ENCODE results near the gene RFXAP. TPM values are rescaled to one million over a fixed set of nuclear protein-coding genes. Genes with fewer than 3 reads are reported as not detected.

RFXAP gene
- total and polyA plus RNA-seq, 9 of the 15 experiments (the other 6 are each of a cell fraction or from before 2014, with no cell fraction given) = 2.1 to 9.7 (median 2.9) TPM

DNA sequence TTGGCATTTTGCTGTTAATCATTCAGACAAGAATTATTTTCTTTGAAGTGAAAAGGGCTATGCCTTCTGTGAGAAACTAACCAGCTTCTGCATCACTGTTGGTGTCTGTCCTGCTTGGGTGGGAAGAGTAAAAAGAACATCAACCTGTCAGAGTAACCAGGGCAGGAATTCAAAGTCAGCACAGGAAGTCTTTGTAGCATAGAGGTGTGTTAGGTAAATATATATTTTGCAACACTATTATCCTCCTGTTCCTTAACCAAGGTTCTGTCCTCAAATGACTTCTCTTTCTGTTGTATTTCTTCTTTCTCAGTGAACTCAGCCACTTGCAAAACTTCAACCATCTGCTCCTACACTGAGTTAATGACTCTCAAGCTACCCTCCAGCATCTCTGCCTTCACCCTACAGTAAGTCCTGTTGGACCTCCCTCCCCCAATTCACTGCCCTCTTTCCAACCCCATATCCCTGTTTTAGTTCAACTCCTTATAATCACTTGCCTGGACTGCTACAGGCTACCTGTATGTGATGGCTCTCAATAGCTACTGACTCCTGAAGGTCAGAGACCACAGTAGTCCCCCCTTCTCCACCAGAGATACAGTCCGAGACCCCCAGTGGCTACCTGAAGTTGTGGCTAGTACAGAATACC lies 51.1 kb downstream of the RFXAP start:
- FAIRE-seq (no peak), ATAC-seq (no peak), DNase-seq (ENCODE audit: extremely low read depth in 1 of 4, low spot score in 3 of 4) (no peak)
- Histone ChIP-seq H3K4me1 (replicated peaks in 1 of 2; ENCODE audit: control insufficient read depth in 2 of 2, insufficient read depth in 2 of 2, low read length in 2 of 2) (no peaks in the 10 kb centered on the region), H3K9me1 (ENCODE audit: control insufficient read depth, insufficient read depth, low read length) (no peaks in the 10 kb centered on the region), H3K79me2 (ENCODE audit: control insufficient read depth, insufficient read depth, low read length) (no peaks in the 10 kb centered on the region), H2AFZ (ENCODE audit: low read depth, low read length) (no peak overlapping the region), H3K36me3 (ENCODE audit: control insufficient read depth, insufficient read depth, low read length) (no peaks in the 10 kb centered on the region), H4K20me1 (replicated peaks; ENCODE audit: control insufficient read depth, insufficient read depth, low read length) (no peaks in the 10 kb centered on the region), H3K27me3 (ENCODE audit: control insufficient read depth in 2 of 2, insufficient read depth in 2 of 2, low read length in 2 of 2) (peaks cover 5 to 20% of the 10 kb centered on the region in 2 experiments; a peak in 4 of 5 replicates), H3K4me3 (no peak overlapping the region), H3K9ac (ENCODE audit: insufficient read depth in 1 of 2, low read depth in 2 of 2, low read length in 2 of 2) (no peak overlapping the region), H3K4me2 (ENCODE audit: insufficient read depth, low read length) (no peak overlapping the region), H3K27ac (ENCODE audit: extremely low read depth, low read depth, low read length) (no peak overlapping the region), H3K9me3 (replicated peaks; ENCODE audit: control insufficient read depth, insufficient read depth, low read depth, low read length) (no peaks in the 10 kb centered on the region)
- POLR2A ChIA-PET = no interaction called here
- TF ChIP-seq KDM1A (IDR thresholded peaks at IDR 0.05) (no peak), PTTG1 (tag; IDR thresholded peaks at IDR 0.05; ENCODE audit: low read depth) (no peak), NFIC (IDR thresholded peaks at IDR 0.05) (no peak), ZC3H11A (IDR thresholded peaks at IDR 0.05; ENCODE audit: low read depth, low read length) (no peak), ZNF644 (tag; IDR thresholded peaks at IDR 0.05; ENCODE audit: low read depth) (no peak), HMGXB4 (CRISPR knock-in tag; IDR thresholded peaks at IDR 0.05) (no peak), TRIM24 (IDR thresholded peaks at IDR 0.05) (no peak), ZFP30 (CRISPR knock-in tag; IDR thresholded peaks at IDR 0.05; ENCODE audit: borderline replicate concordance) (no peak), FOXK2 (conservative IDR thresholded peaks at IDR 0.05 in 1 of 2, IDR thresholded peaks at IDR 0.05 in 1 of 2; ENCODE audit: low read depth in 2 of 2) (no peak), NFATC3 (IDR thresholded peaks at IDR 0.05) (no peak)
- TF ChIP-seq, protein P1, sequence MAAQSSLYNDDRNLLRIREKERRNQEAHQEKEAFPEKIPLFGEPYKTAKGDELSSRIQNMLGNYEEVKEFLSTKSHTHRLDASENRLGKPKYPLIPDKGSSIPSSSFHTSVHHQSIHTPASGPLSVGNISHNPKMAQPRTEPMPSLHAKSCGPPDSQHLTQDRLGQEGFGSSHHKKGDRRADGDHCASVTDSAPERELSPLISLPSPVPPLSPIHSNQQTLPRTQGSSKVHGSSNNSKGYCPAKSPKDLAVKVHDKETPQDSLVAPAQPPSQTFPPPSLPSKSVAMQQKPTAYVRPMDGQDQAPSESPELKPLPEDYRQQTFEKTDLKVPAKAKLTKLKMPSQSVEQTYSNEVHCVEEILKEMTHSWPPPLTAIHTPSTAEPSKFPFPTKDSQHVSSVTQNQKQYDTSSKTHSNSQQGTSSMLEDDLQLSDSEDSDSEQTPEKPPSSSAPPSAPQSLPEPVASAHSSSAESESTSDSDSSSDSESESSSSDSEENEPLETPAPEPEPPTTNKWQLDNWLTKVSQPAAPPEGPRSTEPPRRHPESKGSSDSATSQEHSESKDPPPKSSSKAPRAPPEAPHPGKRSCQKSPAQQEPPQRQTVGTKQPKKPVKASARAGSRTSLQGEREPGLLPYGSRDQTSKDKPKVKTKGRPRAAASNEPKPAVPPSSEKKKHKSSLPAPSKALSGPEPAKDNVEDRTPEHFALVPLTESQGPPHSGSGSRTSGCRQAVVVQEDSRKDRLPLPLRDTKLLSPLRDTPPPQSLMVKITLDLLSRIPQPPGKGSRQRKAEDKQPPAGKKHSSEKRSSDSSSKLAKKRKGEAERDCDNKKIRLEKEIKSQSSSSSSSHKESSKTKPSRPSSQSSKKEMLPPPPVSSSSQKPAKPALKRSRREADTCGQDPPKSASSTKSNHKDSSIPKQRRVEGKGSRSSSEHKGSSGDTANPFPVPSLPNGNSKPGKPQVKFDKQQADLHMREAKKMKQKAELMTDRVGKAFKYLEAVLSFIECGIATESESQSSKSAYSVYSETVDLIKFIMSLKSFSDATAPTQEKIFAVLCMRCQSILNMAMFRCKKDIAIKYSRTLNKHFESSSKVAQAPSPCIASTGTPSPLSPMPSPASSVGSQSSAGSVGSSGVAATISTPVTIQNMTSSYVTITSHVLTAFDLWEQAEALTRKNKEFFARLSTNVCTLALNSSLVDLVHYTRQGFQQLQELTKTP (IDR thresholded peaks at IDR 0.05; ENCODE audit: low read depth in 1 of 2, partially characterized antibody in 2 of 2) = no peak
- intact Hi-C loops (cut with micrococcal nuclease) = no loop called here
- in situ Hi-C loops (cut with MboI) = no loop called here
- 8% methylated on average over 1 of the region's 1 CpG for WGBS (ENCODE audit: insufficient coverage, low coverage, missing lambda C conversion rate)
- no TSS peak for BruUV-seq (replicated peaks)
- CTCF ChIA-PET (ENCODE audit: low intra/inter-chr PET ratio) = no interaction called here
